CD8-positive, alpha-beta memory T cell (primary cell): ENCODE data around the gene ERFE. TPM values are rescaled to one million over a fixed set of nuclear protein-coding genes. Genes with fewer than 3 reads are reported as not detected.

ENCODE experiments used
- CTCF ChIA-PET: fragments of 350-600 bp; sonication (Branson Sonifier 250); formaldehyde crosslinking; loops from one replicate; lab custom pipeline; 2021; ENCODE audit warnings: antibody characterized with exemption; lab: Charles Lee
- POLR2A ChIA-PET: fragments of 350-600 bp; sonication (Branson Sonifier 250); formaldehyde crosslinking; loops from one replicate; lab custom pipeline; 2021; ENCODE audit warnings: antibody characterized with exemption; lab: Charles Lee
- DNase-seq, 5 donors: peaks; one replicate each; pipeline versions ENCODE4 v3.0.0 to v3.0.0-alpha.2; 2020 to 2022; ENCODE audit warnings: mixed read lengths in 1 of 5
- H3K27ac ChIP-seq: one replicate; pipeline ENCODE4 v1.7.0; 2013; ENCODE audit warnings: low read depth, mild to moderate bottlenecking, low read length, moderate library complexity
- H3K27me3 ChIP-seq: 2 replicates; pipeline ENCODE4 v1.7.0; 2013; ENCODE audit warnings: low read length, mild to moderate bottlenecking; ENCODE audit not compliant: insufficient read depth, poor library complexity, severe bottlenecking
- H3K36me3 ChIP-seq: 2 replicates; pipeline ENCODE4 v1.7.0; 2013; ENCODE audit warnings: mild to moderate bottlenecking, low read length, moderate library complexity; ENCODE audit not compliant: insufficient read depth
- H3K4me1 ChIP-seq: 2 replicates; pipeline ENCODE4 v1.7.0; 2013; ENCODE audit warnings: mild to moderate bottlenecking, low read length, moderate library complexity; ENCODE audit not compliant: insufficient read depth
- H3K4me3 ChIP-seq: 2 replicates; pipeline ENCODE4 v1.7.0; 2013; ENCODE audit warnings: mild to moderate bottlenecking, low read length
- H3K9me3 ChIP-seq: 2 replicates; pipeline ENCODE4 v1.7.0; 2013; ENCODE audit warnings: mild to moderate bottlenecking, low read length
- H3K27ac Mint-ChIP-seq, 8 donors: one replicate each; pipeline ENCODE4 v1.8.0; 2020 to 2021; ENCODE audit warnings: mixed read lengths in 8 of 8, mild to moderate bottlenecking in 6 of 8, inconsistent platforms in 3 of 8, moderate library complexity in 3 of 8
- H3K27me3 Mint-ChIP-seq, 2 donors: one replicate each; pipeline ENCODE4 v1.8.0; 2020 to 2021; ENCODE audit warnings: mixed read lengths in 2 of 2, mild to moderate bottlenecking in 1 of 2, moderate library complexity in 1 of 2
- H3K36me3 Mint-ChIP-seq, 3 donors: one replicate each; pipeline ENCODE4 v1.8.0; 2020 to 2021; ENCODE audit warnings: mixed read lengths in 3 of 3, inconsistent platforms in 1 of 3, mild to moderate bottlenecking in 1 of 3
- H3K4me1 Mint-ChIP-seq, 3 donors: one replicate each; pipeline ENCODE4 v1.8.0; 2020 to 2021; ENCODE audit warnings: mixed read lengths in 3 of 3, inconsistent platforms in 1 of 3, mild to moderate bottlenecking in 1 of 3
- H3K4me3 Mint-ChIP-seq, 7 donors: one replicate each; pipeline ENCODE4 v1.8.0; 2020 to 2021; ENCODE audit warnings: mixed read lengths in 7 of 7, mild to moderate bottlenecking in 6 of 7, moderate library complexity in 4 of 7, inconsistent platforms in 2 of 7
- H3K9me3 Mint-ChIP-seq, 5 donors: one replicate each; pipeline ENCODE4 v1.8.0; 2020 to 2022; ENCODE audit warnings: mixed read lengths in 5 of 5, mild to moderate bottlenecking in 3 of 5, moderate library complexity in 2 of 5, inconsistent platforms in 1 of 5
- polyA plus RNA-seq: library from polyadenylated mRNA; unstranded; fragments of 300-500 nt; fragmentation: Illumina TruSeq; gene quantifications from one replicate; pipeline ENCODE4 v1.2.3, GENCODE V29; 2021
- total RNA-seq, 2 experiments: library from RNA; stranded (reverse); gene quantifications; one replicate each; pipeline ENCODE4 v1.2.3, GENCODE V29; 2021

Gene ERFE
- total and polyA plus RNA-seq, 3 experiments from 2014 or later = 0.24 TPM; not detected in 2

DNA sequence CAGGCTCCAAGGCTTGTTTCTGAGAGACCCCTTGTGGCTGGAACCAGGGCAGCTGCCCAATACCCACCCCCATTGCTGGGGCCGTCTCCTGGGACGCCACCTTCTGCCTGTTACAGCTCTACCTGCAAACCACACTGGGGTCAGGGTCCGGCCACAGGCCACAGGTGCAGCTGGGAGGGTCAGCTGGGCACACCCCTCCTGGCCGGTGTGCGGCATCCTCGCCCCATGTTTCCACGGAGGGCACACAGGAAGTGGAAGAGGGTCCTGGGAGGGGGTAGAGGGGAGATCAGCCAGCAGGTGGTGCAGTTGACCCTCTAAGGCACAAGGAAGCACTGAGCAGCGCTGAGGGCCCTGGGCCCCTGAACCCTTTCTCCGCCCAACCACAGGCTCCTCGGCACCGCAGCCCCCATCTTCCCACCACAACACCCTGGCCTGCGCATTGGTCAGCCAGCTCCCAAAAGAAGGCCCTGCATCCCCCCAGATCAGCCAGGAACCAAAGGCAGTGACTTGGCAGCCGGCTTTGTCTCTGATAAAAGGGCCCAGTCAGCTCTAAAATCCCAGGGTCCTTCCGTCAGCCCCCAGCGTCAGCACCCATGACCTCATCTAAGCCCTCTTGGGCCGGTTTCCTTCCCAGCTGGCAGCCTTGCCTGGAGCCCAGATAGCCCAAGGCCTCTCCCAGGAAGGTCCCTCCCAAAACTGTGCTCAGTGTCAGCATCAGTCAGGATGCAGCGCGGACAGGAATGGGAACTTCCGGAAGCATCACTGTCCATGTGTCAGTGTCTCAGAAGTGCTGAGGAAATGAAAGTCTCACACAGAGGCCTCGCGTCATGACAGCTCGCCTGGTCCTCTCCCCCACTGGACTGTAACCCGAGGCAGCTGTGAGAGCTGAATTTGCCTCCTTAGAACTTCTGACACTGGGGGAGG, 1.7 kb downstream of the ERFE start:
- Mint-ChIP-seq H3K9me3 (no peaks in the 10 kb centered on the region), H3K27me3 (peaks cover 11 to 24% of the 10 kb centered on the region in 2 donors), H3K27ac (no peak overlapping the region), H3K36me3 (no peaks in the 10 kb centered on the region), H3K4me3 (peak overlapping the region in 2 of 7 donors; percentile 32 to 46), H3K4me1 (peaks cover 7 to 29% (median 15%) of the 10 kb centered on the region in 3 donors)
- Histone ChIP-seq H3K27ac (no peak overlapping the region), H3K9me3 (no peaks in the 10 kb centered on the region), H3K4me1 (peaks cover 9% of the 10 kb centered on the region), H3K27me3 (no peaks in the 10 kb centered on the region), H3K36me3 (no peaks in the 10 kb centered on the region), H3K4me3 (no peak overlapping the region)
- no peak for DNase-seq
- POLR2A ChIA-PET = no interaction called here
- CTCF ChIA-PET = interaction anchor here (0.6 kb wide), 1 partner anchor 293 kb away, joined by 3 read pairs; no protein-coding TSS in a partner anchor

DNA sequence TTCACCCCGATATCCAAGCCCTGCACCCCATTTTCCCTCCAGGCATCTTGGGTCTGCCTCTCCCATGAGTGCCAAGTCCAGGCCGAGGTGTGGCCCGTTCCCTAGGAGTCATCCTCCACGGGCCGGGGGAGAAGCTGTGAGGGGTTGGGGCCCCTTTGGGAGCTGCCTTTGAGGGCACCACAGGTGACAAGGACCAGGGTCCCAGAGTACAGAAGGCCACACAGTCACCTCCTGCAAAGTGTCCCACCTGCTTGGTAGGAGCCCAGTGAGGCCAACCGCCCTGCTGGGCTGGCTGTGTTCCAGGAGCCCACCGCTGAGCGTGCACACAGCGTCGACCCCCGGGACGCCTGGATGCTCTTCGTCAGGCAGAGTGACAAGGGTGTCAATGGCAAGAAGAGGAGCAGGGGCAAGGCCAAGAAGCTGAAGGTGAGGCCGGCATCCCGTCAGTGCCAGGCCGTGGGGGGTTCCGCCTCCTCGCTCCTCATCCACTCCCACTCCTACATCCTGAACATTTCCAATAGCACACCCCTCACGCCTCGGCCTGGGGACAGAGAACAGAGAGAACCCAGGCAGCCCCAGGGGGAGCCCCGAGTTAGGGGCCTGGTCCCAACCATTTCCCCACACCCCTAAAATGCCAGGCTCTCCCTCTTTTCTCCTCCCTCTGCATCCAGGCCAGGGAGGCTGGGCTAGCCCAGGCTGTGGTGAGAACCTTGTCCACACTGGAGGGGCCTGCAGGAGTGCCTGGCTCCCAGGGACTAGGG, 2.7 kb downstream of the ERFE start:
- no peaks in the 10 kb centered on the region for H3K36me3 Mint-ChIP-seq
- Histone ChIP-seq H3K27ac (no peak overlapping the region), H3K9me3 (no peaks in the 10 kb centered on the region), H3K36me3 (no peaks in the 10 kb centered on the region), H3K4me1 (peaks cover 9% of the 10 kb centered on the region), H3K4me3 (no peak overlapping the region), H3K27me3 (no peaks in the 10 kb centered on the region)
- H3K9me3 Mint-ChIP-seq = no peaks in the 10 kb centered on the region
- CTCF ChIA-PET = no interaction called here
- no peak overlapping the region for H3K4me3 Mint-ChIP-seq
- H3K27me3 Mint-ChIP-seq = peaks cover 11 to 24% of the 10 kb centered on the region in 2 donors
- no peak for DNase-seq
- H3K4me1 Mint-ChIP-seq = peaks cover 7 to 29% (median 15%) of the 10 kb centered on the region in 3 donors
- POLR2A ChIA-PET = no interaction called here
- H3K27ac Mint-ChIP-seq = no peak overlapping the region

DNA sequence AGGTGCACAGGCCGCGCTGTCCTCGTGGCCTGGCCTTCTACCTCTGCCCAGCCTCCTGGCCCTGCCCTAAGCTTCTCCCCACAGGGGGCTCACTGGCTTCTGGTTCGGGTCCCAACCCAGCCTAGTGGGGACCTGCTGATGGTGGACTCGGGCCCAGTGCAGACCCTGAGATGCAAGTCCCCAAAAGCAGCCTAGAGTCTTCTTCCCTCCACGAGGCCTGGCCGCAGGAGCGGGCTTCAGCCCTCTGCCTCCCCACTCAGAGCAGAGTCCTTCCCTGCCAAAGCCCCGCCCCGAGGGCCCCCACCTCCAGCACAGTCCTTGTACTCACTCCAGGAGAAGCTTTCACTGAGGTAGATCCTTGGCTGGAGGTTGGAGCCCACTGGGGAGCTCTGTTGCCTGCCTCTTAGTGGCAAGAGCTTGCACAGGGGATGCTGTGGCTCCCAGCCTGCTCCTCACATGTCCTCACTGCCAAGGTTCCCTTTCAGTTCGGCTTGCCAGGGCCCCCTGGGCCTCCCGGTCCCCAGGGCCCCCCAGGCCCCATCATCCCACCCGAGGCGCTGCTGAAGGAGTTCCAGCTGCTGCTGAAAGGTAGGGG, 3.6 kb downstream of the ERFE start:
- Histone ChIP-seq H3K9me3 (no peaks in the 10 kb centered on the region), H3K27me3 (no peaks in the 10 kb centered on the region), H3K27ac (no peak overlapping the region), H3K4me1 (peaks cover 9% of the 10 kb centered on the region), H3K36me3 (no peaks in the 10 kb centered on the region), H3K4me3 (no peak overlapping the region)
- H3K4me1 Mint-ChIP-seq = peaks cover 7 to 29% (median 15%) of the 10 kb centered on the region in 3 donors
- no peak overlapping the region for H3K4me3 Mint-ChIP-seq
- ChIA-PET CTCF (no interaction called here), POLR2A (no interaction called here)
- H3K9me3 Mint-ChIP-seq = no peaks in the 10 kb centered on the region
- DNase-seq = no peak
- peaks cover 11 to 24% of the 10 kb centered on the region in 2 donors for H3K27me3 Mint-ChIP-seq
- peaks cover 0 to 2% (median 0%) of the 10 kb centered on the region in 3 donors for H3K36me3 Mint-ChIP-seq
- no peak overlapping the region for H3K27ac Mint-ChIP-seq

DNA sequence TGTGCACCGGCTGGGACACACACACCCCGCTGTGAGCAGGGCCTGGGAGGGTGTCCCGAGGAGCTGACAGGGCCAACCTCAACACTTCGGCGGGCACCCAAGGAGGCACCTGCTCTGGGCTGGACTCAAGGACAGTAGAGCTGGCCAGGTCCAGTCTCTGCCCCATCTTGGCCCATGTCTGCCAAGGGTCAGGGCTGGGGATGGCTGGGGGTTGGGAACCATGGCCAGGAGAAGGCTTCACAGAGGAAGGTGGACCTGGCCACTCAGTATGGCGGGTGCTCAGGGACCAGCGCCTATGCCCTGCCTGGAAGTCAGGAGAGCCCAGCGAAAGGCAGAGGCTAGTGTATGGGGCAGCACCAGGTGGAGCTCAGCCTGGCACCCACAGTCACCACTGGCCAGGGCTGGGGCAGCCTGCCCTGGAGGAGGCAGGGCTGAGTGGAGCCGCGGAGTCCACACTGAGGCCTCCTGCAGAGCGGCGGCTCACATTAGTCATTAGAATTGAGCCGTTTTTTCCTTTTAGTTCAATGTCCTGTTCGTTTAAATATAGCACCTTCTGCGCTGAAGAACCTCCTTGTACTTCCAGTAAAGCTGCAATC, 4.2 kb downstream of the ERFE start:
- peaks cover 9% of the 10 kb centered on the region for H3K4me1 ChIP-seq
- H3K4me1 Mint-ChIP-seq = peaks cover 7 to 29% (median 15%) of the 10 kb centered on the region in 3 donors
- no peaks in the 10 kb centered on the region for H3K27me3 ChIP-seq
- peaks cover 11 to 24% of the 10 kb centered on the region in 2 donors for H3K27me3 Mint-ChIP-seq
- no peak for DNase-seq
- no peaks in the 10 kb centered on the region for H3K9me3 ChIP-seq
- H3K4me3 Mint-ChIP-seq = no peak overlapping the region
- ChIA-PET CTCF (no interaction called here), POLR2A (no interaction called here)
- H3K36me3 Mint-ChIP-seq = peaks cover 0 to 8% (median 0%) of the 10 kb centered on the region in 3 donors
- no peak overlapping the region for H3K27ac ChIP-seq
- H3K4me3 ChIP-seq = no peak overlapping the region
- H3K9me3 Mint-ChIP-seq = no peaks in the 10 kb centered on the region
- H3K27ac Mint-ChIP-seq = no peak overlapping the region
- no peaks in the 10 kb centered on the region for H3K36me3 ChIP-seq

DNA sequence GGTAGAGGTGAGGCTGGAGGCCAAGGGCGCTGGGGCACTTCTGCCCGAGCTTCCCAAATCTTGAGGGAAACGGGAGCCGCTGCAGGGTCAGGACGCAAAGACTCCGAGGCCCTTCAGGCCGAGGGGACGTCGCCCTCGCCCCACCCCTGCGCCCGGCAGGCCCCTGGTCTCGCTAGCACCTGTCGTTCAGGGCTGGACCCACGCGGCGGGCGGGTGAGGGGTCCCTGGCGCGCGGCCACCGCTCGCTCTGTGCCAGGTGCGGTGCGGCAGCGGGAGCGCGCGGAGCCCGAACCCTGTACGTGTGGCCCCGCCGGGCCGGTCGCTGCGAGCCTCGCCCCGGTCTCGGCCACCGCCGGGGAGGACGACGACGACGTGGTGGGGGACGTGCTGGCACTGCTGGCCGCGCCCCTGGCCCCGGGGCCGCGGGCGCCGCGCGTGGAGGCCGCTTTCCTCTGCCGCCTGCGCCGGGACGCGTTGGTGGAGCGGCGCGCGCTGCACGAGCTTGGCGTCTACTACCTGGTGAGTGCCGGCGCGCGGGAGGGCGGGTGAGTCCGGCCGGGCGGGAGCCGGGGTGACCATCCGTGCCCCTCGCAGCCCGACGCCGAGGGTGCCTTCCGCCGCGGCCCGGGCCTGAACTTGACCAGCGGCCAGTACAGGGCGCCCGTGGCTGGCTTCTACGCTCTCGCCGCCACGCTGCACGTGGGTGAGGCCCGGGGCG, 4.9 kb downstream of the ERFE start:
- no peaks in the 10 kb centered on the region for H3K36me3 ChIP-seq
- Mint-ChIP-seq H3K4me1 (peaks cover 7 to 29% (median 15%) of the 10 kb centered on the region in 3 donors), H3K27ac (no peak overlapping the region), H3K4me3 (no peak overlapping the region), H3K36me3 (peaks cover 0 to 15% (median 0%) of the 10 kb centered on the region in 3 donors), H3K9me3 (no peaks in the 10 kb centered on the region), H3K27me3 (peaks cover 11 to 24% of the 10 kb centered on the region in 2 donors)
- H3K27ac ChIP-seq = no peak overlapping the region
- H3K4me1 ChIP-seq = peaks cover 9% of the 10 kb centered on the region
- no peak overlapping the region for H3K4me3 ChIP-seq
- CTCF ChIA-PET = no interaction called here
- no peak for DNase-seq
- no peaks in the 10 kb centered on the region for H3K27me3 ChIP-seq
- POLR2A ChIA-PET = no interaction called here
- H3K9me3 ChIP-seq = no peaks in the 10 kb centered on the region

DNA sequence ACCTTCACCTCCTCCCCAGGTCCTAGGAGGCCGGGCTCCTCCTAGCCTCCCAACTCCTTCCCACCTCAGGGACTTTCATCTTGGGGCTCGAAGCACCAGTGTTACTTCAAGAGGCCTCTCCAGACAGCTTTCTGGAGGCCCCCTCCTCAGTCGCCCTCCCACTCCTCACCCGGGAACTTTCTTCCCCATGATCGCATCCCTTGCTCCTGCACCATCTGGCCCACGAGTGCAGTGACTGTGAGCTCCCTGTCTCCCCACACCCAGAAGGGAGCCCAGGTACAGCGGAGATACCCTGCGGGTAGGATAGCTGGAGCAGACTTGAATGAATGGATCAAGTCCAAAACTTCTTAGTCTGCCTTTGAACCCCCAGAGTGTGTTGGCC, 6.1 kb downstream of the ERFE start:
- peaks cover 0 to 27% (median under 1%) of the 10 kb centered on the region in 3 donors for H3K36me3 Mint-ChIP-seq
- ChIA-PET POLR2A (no interaction called here), CTCF (no interaction called here)
- H3K4me3 Mint-ChIP-seq = no peak overlapping the region
- Histone ChIP-seq H3K36me3 (peaks cover 4% of the 10 kb centered on the region), H3K4me3 (no peak overlapping the region), H3K27me3 (no peaks in the 10 kb centered on the region), H3K4me1 (peaks cover under 1% of the 10 kb centered on the region), H3K27ac (no peak overlapping the region), H3K9me3 (no peaks in the 10 kb centered on the region)
- no peaks in the 10 kb centered on the region for H3K9me3 Mint-ChIP-seq
- H3K4me1 Mint-ChIP-seq = peaks cover 0 to 21% (median 9%) of the 10 kb centered on the region in 3 donors
- peak overlapping the region in 1 of 8 donors; percentile 19 for H3K27ac Mint-ChIP-seq
- no peak for DNase-seq
- H3K27me3 Mint-ChIP-seq = peaks cover 6 to 16% of the 10 kb centered on the region in 2 donors

DNA sequence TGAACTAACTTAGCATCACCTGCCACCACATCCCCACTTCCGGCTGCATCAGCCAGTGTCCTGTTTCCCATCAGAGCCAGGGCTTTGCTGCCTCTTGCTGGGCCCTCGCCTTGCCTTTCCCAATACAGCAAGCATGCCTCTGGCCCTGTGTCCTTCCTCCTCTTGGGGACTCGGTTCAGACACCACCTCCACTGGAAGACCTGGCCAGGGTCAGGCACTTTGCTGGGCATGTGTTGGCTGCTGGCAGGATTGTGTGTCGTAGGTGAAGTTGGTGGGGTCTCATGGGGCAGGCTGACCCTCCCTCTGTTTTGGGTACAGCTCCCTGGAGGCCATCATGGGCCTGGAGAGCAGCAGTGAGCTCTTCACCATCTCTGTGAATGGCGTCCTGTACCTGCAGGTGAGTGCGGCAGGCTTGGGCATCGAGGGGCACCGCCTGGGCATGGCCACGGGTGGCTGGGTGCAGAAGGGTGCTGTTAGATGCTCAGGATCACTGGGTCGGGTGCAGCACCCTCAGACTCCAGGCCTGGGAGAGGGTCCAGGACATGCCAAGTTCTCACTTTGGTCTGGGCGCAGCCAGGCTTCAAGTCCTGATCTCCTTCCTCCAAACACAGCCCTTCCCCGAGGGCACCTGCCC, 6.6 kb downstream of the ERFE start:
- H3K4me1 Mint-ChIP-seq = peaks cover 0 to 17% (median 9%) of the 10 kb centered on the region in 3 donors
- H3K27me3 ChIP-seq = no peaks in the 10 kb centered on the region
- POLR2A ChIA-PET = no interaction called here
- H3K9me3 Mint-ChIP-seq = no peaks in the 10 kb centered on the region
- no peak for DNase-seq
- H3K27ac ChIP-seq = no peak overlapping the region
- H3K4me1 ChIP-seq = no peaks in the 10 kb centered on the region
- no peak overlapping the region for H3K4me3 Mint-ChIP-seq
- peaks cover 4 to 11% of the 10 kb centered on the region in 2 donors for H3K27me3 Mint-ChIP-seq
- peaks cover 3 to 32% (median 3%) of the 10 kb centered on the region in 3 donors for H3K36me3 Mint-ChIP-seq
- CTCF ChIA-PET = no interaction called here
- no peak overlapping the region for H3K4me3 ChIP-seq
- peaks cover 9% of the 10 kb centered on the region for H3K36me3 ChIP-seq
- no peaks in the 10 kb centered on the region for H3K9me3 ChIP-seq
- no peak overlapping the region for H3K27ac Mint-ChIP-seq
